ENCODE data around the gene RAPSN. TPM values are rescaled to one million over a fixed set of nuclear protein-coding genes. Genes with fewer than 3 reads are reported as not detected.

The RAPSN gene
- total RNA-seq, 1 donor = 0.09 TPM

DNA sequence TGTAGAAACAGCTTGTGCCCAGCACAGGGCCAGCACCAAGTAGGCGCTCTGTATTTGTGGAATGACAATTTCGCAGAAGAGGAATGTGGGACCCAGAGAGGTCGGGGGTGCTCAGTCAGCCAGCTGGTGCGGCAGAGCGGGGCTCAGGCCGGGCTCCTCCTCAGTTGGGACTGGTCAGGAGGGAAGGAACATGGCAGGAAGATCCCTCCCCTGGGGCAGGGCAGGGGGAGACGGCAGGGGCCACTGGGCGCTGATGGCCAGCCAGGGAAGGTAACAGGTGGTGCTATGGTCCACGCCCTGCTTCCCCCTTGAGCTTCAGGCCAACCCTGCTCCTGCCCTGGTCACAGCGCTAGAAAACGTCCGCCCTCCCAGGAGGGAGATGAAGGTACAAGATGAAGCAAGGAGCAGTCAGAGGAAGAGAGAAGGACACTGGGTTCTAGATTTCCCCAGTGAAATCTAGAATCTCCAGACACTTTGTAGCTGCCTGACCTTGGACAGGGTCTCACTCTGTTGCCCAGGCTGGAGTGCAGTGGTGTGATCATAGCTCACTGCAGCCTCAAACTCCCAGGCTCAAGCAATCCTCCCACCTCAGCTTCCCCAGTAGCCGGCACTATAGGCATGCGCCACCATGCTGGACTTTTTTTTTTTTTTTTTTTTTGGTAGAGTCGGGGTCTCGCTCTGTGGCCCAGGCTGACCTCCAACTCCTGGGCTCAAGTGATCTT, 57.1 kb downstream of the RAPSN start:
- TF ChIP-seq, protein P1, sequence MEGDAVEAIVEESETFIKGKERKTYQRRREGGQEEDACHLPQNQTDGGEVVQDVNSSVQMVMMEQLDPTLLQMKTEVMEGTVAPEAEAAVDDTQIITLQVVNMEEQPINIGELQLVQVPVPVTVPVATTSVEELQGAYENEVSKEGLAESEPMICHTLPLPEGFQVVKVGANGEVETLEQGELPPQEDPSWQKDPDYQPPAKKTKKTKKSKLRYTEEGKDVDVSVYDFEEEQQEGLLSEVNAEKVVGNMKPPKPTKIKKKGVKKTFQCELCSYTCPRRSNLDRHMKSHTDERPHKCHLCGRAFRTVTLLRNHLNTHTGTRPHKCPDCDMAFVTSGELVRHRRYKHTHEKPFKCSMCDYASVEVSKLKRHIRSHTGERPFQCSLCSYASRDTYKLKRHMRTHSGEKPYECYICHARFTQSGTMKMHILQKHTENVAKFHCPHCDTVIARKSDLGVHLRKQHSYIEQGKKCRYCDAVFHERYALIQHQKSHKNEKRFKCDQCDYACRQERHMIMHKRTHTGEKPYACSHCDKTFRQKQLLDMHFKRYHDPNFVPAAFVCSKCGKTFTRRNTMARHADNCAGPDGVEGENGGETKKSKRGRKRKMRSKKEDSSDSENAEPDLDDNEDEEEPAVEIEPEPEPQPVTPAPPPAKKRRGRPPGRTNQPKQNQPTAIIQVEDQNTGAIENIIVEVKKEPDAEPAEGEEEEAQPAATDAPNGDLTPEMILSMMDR (IDR thresholded peaks at IDR 0.05; ENCODE audit: insufficient read depth, low read length) = no peak
- H3K4me3 ChIP-seq (ENCODE audit: low read depth, low read length) = no peak overlapping the region
- no peak for DNase-seq (ENCODE audit: low read depth)

DNA sequence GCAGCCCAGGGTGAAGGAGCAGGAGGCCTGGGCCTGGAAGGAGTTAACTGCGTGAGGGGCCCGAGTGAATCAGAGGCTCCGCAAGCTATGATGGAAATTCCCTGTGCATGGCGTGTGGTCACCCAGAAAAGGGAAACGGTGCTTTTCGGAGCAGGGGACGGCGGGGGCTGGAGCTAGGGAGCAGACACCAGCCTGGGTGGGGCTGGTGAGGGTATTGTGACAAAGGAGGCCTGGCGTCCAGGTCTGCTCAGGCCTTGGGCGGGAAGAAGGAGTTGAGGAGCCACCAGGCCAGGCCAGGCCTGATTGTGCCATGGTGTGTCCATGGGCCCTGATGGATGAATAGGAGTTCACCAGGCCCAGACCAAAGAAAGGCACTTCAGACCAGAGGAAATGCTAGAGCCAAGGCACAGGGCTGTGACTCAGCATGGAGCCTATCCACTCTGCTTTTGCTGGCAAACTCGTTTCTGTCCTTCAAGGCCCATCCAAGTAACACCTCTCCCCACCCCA, 57.8 kb downstream of the RAPSN start:
- TF ChIP-seq, protein P1 (IDR thresholded peaks at IDR 0.05; ENCODE audit: insufficient read depth, low read length) = no peak
- H3K4me3 ChIP-seq (ENCODE audit: low read depth, low read length) = no peak overlapping the region
- no peak for DNase-seq (ENCODE audit: low read depth)

DNA sequence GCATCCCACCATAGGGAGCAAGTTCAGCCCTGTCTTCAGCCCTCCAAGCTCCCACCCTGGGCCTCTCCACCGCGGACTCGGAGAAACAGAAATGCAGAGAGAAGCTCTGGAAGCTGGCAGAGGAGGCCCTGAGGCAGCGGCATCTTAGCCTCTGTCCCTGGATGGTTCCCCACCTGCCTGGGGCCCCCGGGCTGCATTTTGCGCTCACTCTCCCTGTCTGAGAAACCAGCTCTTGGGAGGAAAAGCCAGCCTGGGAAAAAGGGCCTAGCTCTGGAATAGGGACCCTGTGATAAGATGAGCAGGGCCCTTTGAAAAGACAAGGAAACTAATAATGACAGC, 58.5 kb downstream of the RAPSN start:
- DNase-seq (ENCODE audit: low read depth) = no peak
- TF ChIP-seq, protein P1 (IDR thresholded peaks at IDR 0.05; ENCODE audit: insufficient read depth, low read length) = no peak
- no peak overlapping the region for H3K4me3 ChIP-seq (ENCODE audit: low read depth, low read length)

GRCh38 chr11:47389577-47390421, 59.1 kb downstream of the RAPSN start:
- DNase-seq (ENCODE audit: low read depth) = no peak
- no peak overlapping the region for H3K4me3 ChIP-seq (ENCODE audit: low read depth, low read length)
- TF ChIP-seq, protein P1 (IDR thresholded peaks at IDR 0.05; ENCODE audit: insufficient read depth, low read length) = no peak

GRCh38 chr11:47388697-47389576, 60.0 kb downstream of the RAPSN start:
- DNase-seq (ENCODE audit: low read depth) = no peak

More at GRCh38 chr11:47388697-47389576, 60.0 kb downstream of the RAPSN start:
- H3K4me3 ChIP-seq (ENCODE audit: low read depth, low read length) = no peak overlapping the region
- TF ChIP-seq, protein P1 (IDR thresholded peaks at IDR 0.05; ENCODE audit: insufficient read depth, low read length) = no peak
